GM12878 (cell line): ENCODE data around the gene SIGMAR1. TPM values are rescaled to one million over a fixed set of nuclear protein-coding genes. Genes with fewer than 3 reads are reported as not detected.

Experiments
- ATAC-seq: fragments of 200-7000 bp; cut with Tn5 transposase; 3 replicates; pipeline ENCODE4 v1.9.1; 2020; ENCODE audit warnings: mild to moderate bottlenecking, moderate library complexity
- BruUV-seq: library from RNA; stranded (reverse); fragments of 400-500 nt; replicated peaks from 2 replicates; lab custom pipeline; 2021; lab: Mats Ljungman, UMichigan
- CTCF ChIA-PET: fragments of 300-600 bp; sonication (Branson Sonifier 250); formaldehyde crosslinking; extraction: SDS; loops from one replicate; lab custom pipeline; 2021; ENCODE audit warnings: inconsistent platforms; lab: Yijun Ruan, JAX
- POLR2A ChIA-PET: fragments of 350-600 bp; formaldehyde crosslinking; extraction: SDS; loops from one replicate; lab custom pipeline; 2021; ENCODE audit warnings: inconsistent platforms; lab: Charles Lee
- RAD21 ChIA-PET: fragments of 300-600 bp; sonication (Branson Sonifier 250); formaldehyde crosslinking; loops from one replicate; lab custom pipeline; 2023; ENCODE audit warnings: antibody characterized with exemption; ENCODE audit not compliant: unreplicated experiment; lab: Charles Lee
- SMC1A ChIA-PET: fragments of 300-600 bp; sonication (Branson Sonifier 250); formaldehyde crosslinking; loops from one replicate; lab custom pipeline; 2023; ENCODE audit not compliant: unreplicated experiment, uncharacterized antibody; lab: Charles Lee
- DNase-seq: peaks from one replicate; pipeline ENCODE4 v3.0.0-alpha.2; 2011; ENCODE audit warnings: low read depth, low spot score
- FAIRE-seq: peaks from 3 replicates; lab custom pipeline; 2011; peaks lifted over from hg19 to GRCh38; lab: Jason Lieb, UNC
- H2AFZ ChIP-seq: 2 replicates; pipeline ENCODE4 v1.6.0; 2011; ENCODE audit warnings: low read depth, low read length, control low read depth; ENCODE audit not compliant: control insufficient read depth
- H3K27ac ChIP-seq: 2 replicates; pipeline ENCODE4 v1.5.1; 2011; ENCODE audit warnings: control low read depth; ENCODE audit not compliant: control insufficient read depth, insufficient read depth
- H3K27me3 ChIP-seq, 2 experiments: replicated peaks in 1 of 2; 2 replicates each; pipeline versions ENCODE4 v1.6.0 to v1.6.1; 2011; ENCODE audit warnings: low read length in 1 of 2; ENCODE audit not compliant: control insufficient read depth in 2 of 2, insufficient read depth in 2 of 2
- H3K36me3 ChIP-seq, 2 experiments: 2 replicates each; pipeline ENCODE4 v1.5.1; 2011; ENCODE audit warnings: low read length in 1 of 2; ENCODE audit not compliant: control insufficient read depth in 2 of 2, insufficient read depth in 2 of 2
- H3K4me1 ChIP-seq: 2 replicates; pipeline ENCODE4 v1.6.1; 2011; ENCODE audit warnings: mild to moderate bottlenecking, low read length, moderate library complexity, mixed read lengths; ENCODE audit not compliant: control insufficient read depth, insufficient read depth
- H3K4me2 ChIP-seq: 2 replicates; pipeline ENCODE4 v1.6.0; 2011; ENCODE audit warnings: control low read depth; ENCODE audit not compliant: control insufficient read depth, insufficient read depth
- H3K4me3 ChIP-seq: fragments of 200-600 bp; sonication (generic); 2 replicates; pipeline ENCODE4 v1.5.1; 2016
- H3K79me2 ChIP-seq: 2 replicates; pipeline ENCODE4 v1.6.0; 2011; ENCODE audit warnings: low read length; ENCODE audit not compliant: control insufficient read depth, insufficient read depth
- H3K9ac ChIP-seq: 2 replicates; pipeline ENCODE4 v1.8.0; 2011; ENCODE audit warnings: low read length, control low read depth, mixed read lengths; ENCODE audit not compliant: control insufficient read depth, insufficient read depth
- H3K9me3 ChIP-seq: replicated peaks from 3 replicates; pipeline ENCODE4 v1.5.1; 2011; ENCODE audit warnings: mild to moderate bottlenecking, low read length; ENCODE audit not compliant: control insufficient read depth, insufficient read depth
- H4K20me1 ChIP-seq: 2 replicates; pipeline ENCODE4 v1.6.0; 2011; ENCODE audit not compliant: control insufficient read depth, insufficient read depth
- BCL11A ChIP-seq: IDR thresholded peaks from 2 replicates; pipeline ENCODE4 v1.6.1; 2011; ENCODE audit warnings: low read depth, low read length
- CHD2 ChIP-seq: IDR thresholded peaks from 2 replicates; pipeline ENCODE4 v1.6.1; 2011; ENCODE audit warnings: low read depth, low read length, improper control_type of control experiment, borderline replicate concordance
- CTCF ChIP-seq, 3 experiments: IDR thresholded peaks in 2 of 3; conservative IDR thresholded peaks in 1 of 3; 2 replicates each; pipeline ENCODE4 v1.5.1; 2011; ENCODE audit warnings: low read depth in 3 of 3, low read length in 3 of 3, mild to moderate bottlenecking in 3 of 3, control low read depth in 2 of 3, moderate library complexity in 2 of 3, inconsistent platforms in 1 of 3, mixed read lengths in 1 of 3; ENCODE audit not compliant: control insufficient read depth in 2 of 3, insufficient read depth in 1 of 3; ENCODE audit errors: extremely low read depth in 1 of 3
- EGR1 ChIP-seq, 2 experiments: IDR thresholded peaks; 1 replicate in 1 of 2; 2 replicates in 1 of 2; pipeline ENCODE4 v1.6.1; 2011 to 2012; ENCODE audit warnings: low read depth in 2 of 2, low read length in 2 of 2, borderline replicate concordance in 1 of 2, mild to moderate bottlenecking in 1 of 2, moderate library complexity in 1 of 2
- EZH2 ChIP-seq: IDR thresholded peaks from 2 replicates; pipeline ENCODE4 v1.6.1; 2012; ENCODE audit warnings: low read depth, mild to moderate bottlenecking, control low read depth, inconsistent platforms, low read length, borderline replicate concordance; ENCODE audit not compliant: control insufficient read depth
- GATAD2B ChIP-seq: fragments of 450-650 bp; conservative IDR thresholded peaks from 2 replicates; pipeline ENCODE4 v1.6.1; 2017; ENCODE audit warnings: low read depth, mild to moderate bottlenecking, moderate library complexity
- MYB ChIP-seq: fragments of 150-350 bp; IDR thresholded peaks from 2 replicates; pipeline ENCODE4 v1.6.1; 2014; ENCODE audit warnings: mild to moderate bottlenecking, low read depth, low read length, borderline replicate concordance
- MYC ChIP-seq: IDR thresholded peaks from 2 replicates; pipeline ENCODE4 v1.6.1; 2011; ENCODE audit warnings: mild to moderate bottlenecking, low read length, moderate library complexity, inconsistent platforms; ENCODE audit not compliant: insufficient read depth, insufficient replicate concordance, insufficient read length, severe bottlenecking
- NFYB ChIP-seq: IDR thresholded peaks from 2 replicates; pipeline ENCODE4 v1.6.1; 2011; ENCODE audit warnings: low read depth, mild to moderate bottlenecking, low read length, improper control_type of control experiment, moderate library complexity; ENCODE audit not compliant: insufficient read depth
- SREBF2 ChIP-seq: IDR thresholded peaks from 2 replicates; pipeline ENCODE4 v1.6.1; 2012; ENCODE audit warnings: mild to moderate bottlenecking, low read length
- STAT3 ChIP-seq: IDR thresholded peaks from 2 replicates; pipeline ENCODE4 v1.6.1; 2011; ENCODE audit warnings: low read depth, low read length, improper control_type of control experiment
- SUPT20H ChIP-seq: IDR thresholded peaks from 2 replicates; pipeline ENCODE4 v1.6.1; 2011; ENCODE audit warnings: low read depth, mild to moderate bottlenecking, low read length, moderate library complexity, borderline replicate concordance; ENCODE audit not compliant: control insufficient read depth
- WRNIP1 ChIP-seq: IDR thresholded peaks from 2 replicates; pipeline ENCODE4 v1.6.1; 2011; ENCODE audit warnings: low read depth, low read length, improper control_type of control experiment, borderline replicate concordance
- YY1 ChIP-seq: IDR thresholded peaks from 2 replicates; pipeline ENCODE4 v1.6.1; 2011; ENCODE audit warnings: low read depth, mild to moderate bottlenecking, low read length
- WGBS: methylation state at CpG from one replicate; pipeline ENCODE4 v1.1.6; 2016; ENCODE audit warnings: low lambda C conversion rate; ENCODE audit not compliant: insufficient replicate concordance, insufficient coverage; ENCODE audit errors: missing lambda C conversion rate; 5-methylcytosine and 5-hydroxymethylcytosine counted together
- in situ Hi-C: fragments of 300-500 bp; cut with MboI; formaldehyde crosslinking; loops from 9 replicates; pipeline ENCODE4 v1.14.3; 2018; ENCODE audit warnings: mixed read lengths
- intact Hi-C: fragments of 100-400 bp; cut with micrococcal nuclease; formaldehyde crosslinking; loops from one replicate; pipeline ENCODE4 v1.14.2; 2022; ENCODE audit not compliant: unreplicated experiment
- polyA plus RNA-seq, 11 experiments: library from polyadenylated mRNA; depleted of rRNA in 4 of 11; unstranded in 6 of 11; stranded (reverse) in 5 of 11; fragments of >200 nt; fragmentation: Nextera tagmentation in 4 of 11; fragmentation: Illumina TruSeq in 1 of 11; extraction: Ambion mirVana in 4 of 11; extraction: Trizol in 1 of 11; gene quantifications; 1 replicate in 1 of 11; 2 replicates in 10 of 11; pipeline versions ENCODE4 v1.2.1 to v1.2.3, GENCODE V29; 2011 to 2016; ENCODE audit warnings: inconsistent platforms in 2 of 11, missing spikeins in 2 of 11, low read depth in 1 of 11
- total RNA-seq, 4 experiments: library from RNA; depleted of rRNA in 3 of 4; stranded (reverse); fragments of >200 nt in 3 of 4; fragmentation: Illumina TruSeq in 1 of 4; extraction: Trizol in 1 of 4; gene quantifications; 2 replicates each; pipeline versions ENCODE4 v1.2.1 to v1.2.3, GENCODE V29; 2013 to 2021
- TF ChIP-seq, protein P1 (sequence below): fragments of 450-650 bp; IDR thresholded peaks from 2 replicates; pipeline ENCODE4 v1.6.1; 2018; ENCODE audit warnings: mild to moderate bottlenecking, low read depth, moderate library complexity; ENCODE audit not compliant: partially characterized antibody
- TF ChIP-seq, protein P2 (sequence below): IDR thresholded peaks from 2 replicates; pipeline ENCODE4 v1.6.1; 2012; ENCODE audit warnings: low read depth, low read length, improper control_type of control experiment

SIGMAR1 gene
- total and polyA plus RNA-seq, 10 of the 15 experiments (the other 5 are each of a cell fraction or from before 2014, with no cell fraction given): 7.1 to 133 (median 69.5) TPM

DNA sequence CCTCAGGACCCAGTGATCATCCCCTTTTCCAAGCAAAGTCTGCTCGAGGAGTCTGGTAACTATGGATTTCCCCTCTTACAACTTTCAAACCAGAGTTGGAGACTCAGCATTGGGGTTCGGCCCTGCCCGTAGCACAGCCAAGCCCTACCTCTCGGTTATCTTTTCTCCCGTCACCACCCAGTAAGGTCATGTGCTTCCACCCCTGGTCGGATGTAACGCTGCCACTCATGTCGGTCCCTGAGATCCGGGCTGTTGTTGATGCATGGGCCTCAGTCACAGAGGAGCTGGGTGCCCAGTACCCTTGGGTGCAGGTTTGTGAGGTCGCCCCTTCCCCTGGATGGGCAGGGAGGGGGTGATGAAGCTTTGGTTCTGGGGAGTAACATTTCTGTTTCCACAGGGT, 10.1 kb upstream of the SIGMAR1 start (continued):
- TF ChIP-seq MYB: no peak

DNA sequence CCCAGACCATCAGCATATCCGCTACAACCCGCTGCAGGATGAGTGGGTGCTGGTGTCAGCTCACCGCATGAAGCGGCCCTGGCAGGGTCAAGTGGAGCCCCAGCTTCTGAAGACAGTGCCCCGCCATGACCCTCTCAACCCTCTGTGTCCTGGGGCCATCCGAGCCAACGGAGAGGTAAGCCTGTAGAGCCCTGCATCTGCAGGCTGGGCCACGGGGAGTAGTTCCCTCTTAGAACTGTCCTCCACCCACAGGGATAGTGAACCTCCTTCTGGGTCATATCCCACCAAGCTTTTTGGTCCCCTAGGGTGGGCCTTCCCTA, 9.5 kb upstream of the SIGMAR1 start:
- peak overlapping the region; percentile 74 for H3K4me3 ChIP-seq
- H4K20me1 ChIP-seq: no peaks in the 10 kb centered on the region; the same call in 1 of the 2 replicates
- POLR2A ChIA-PET: interaction anchor here (0.5 to 3.4 kb wide), 3 partner anchors 9 to 405 kb away, joined by 4 to 25 read pairs (median 6); partner anchors contain the start of genes DCTN3 and SIGMAR1
- H3K36me3 ChIP-seq: peaks cover 2 to 13% of the 10 kb centered on the region in 2 experiments; a peak in 3 of 4 replicates
- TF ChIP-seq, protein P1, sequence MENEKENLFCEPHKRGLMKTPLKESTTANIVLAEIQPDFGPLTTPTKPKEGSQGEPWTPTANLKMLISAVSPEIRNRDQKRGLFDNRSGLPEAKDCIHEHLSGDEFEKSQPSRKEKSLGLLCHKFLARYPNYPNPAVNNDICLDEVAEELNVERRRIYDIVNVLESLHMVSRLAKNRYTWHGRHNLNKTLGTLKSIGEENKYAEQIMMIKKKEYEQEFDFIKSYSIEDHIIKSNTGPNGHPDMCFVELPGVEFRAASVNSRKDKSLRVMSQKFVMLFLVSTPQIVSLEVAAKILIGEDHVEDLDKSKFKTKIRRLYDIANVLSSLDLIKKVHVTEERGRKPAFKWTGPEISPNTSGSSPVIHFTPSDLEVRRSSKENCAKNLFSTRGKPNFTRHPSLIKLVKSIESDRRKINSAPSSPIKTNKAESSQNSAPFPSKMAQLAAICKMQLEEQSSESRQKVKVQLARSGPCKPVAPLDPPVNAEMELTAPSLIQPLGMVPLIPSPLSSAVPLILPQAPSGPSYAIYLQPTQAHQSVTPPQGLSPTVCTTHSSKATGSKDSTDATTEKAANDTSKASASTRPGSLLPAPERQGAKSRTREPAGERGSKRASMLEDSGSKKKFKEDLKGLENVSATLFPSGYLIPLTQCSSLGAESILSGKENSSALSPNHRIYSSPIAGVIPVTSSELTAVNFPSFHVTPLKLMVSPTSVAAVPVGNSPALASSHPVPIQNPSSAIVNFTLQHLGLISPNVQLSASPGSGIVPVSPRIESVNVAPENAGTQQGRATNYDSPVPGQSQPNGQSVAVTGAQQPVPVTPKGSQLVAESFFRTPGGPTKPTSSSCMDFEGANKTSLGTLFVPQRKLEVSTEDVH: no peak
- TF ChIP-seq GATAD2B (no peak), YY1 (no peak), SUPT20H (no peak), CHD2 (no peak), EZH2 (no peak), NFYB (no peak), WRNIP1 (no peak), SREBF2 (no peak), BCL11A (no peak), STAT3 (no peak), EGR1 (IDR thresholded peaks at IDR 0.05; ENCODE audit: borderline replicate concordance in 1 of 2, low read depth in 2 of 2, low read length in 2 of 2) (no peak), CTCF (IDR thresholded peaks at IDR 0.05 in 2 of 3, conservative IDR thresholded peaks at IDR 0.05 in 1 of 3; ENCODE audit: control insufficient read depth in 2 of 3, extremely low read depth in 1 of 3, insufficient read depth in 1 of 3, low read depth in 3 of 3, low read length in 3 of 3) (no peak), MYC (no peak)
- TF ChIP-seq, protein P2, sequence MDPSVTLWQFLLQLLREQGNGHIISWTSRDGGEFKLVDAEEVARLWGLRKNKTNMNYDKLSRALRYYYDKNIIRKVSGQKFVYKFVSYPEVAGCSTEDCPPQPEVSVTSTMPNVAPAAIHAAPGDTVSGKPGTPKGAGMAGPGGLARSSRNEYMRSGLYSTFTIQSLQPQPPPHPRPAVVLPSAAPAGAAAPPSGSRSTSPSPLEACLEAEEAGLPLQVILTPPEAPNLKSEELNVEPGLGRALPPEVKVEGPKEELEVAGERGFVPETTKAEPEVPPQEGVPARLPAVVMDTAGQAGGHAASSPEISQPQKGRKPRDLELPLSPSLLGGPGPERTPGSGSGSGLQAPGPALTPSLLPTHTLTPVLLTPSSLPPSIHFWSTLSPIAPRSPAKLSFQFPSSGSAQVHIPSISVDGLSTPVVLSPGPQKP: no peak
- TF ChIP-seq, all 136 proteins: peak for 0
- BruUV-seq: no TSS peak
- WGBS: 0% methylated on average over 8 of the region's 8 CpGs
- Histone ChIP-seq H3K9me3 (no peaks in the 10 kb centered on the region), H3K4me2 (peak overlapping the region; percentile 99), H3K9ac (peak overlapping the region; percentile 92), H3K79me2 (peaks cover 17% of the 10 kb centered on the region), H3K27me3 (no peaks in the 10 kb centered on the region), H3K4me1 (peaks cover 14% of the 10 kb centered on the region), H2AFZ (peak overlapping the region; percentile 99), H3K27ac (peak overlapping the region; percentile 78)
- CTCF ChIA-PET: interaction anchor here (0.6 to 5.9 kb wide), 9 partner anchors 11 to 435 kb away, joined by 3 to 103 read pairs (median 7); partner anchors contain the start of gene SIGMAR1
- FAIRE-seq: no peak
- SMC1A ChIA-PET: interaction anchor here (0.8 to 1.7 kb wide), 6 partner anchors 9 to 18 kb away, joined by 3 to 11 read pairs (median 3); partner anchors contain the start of gene SIGMAR1
- no peak for DNase-seq
- intact Hi-C loops: no loop called here
- no peak for ATAC-seq
- in situ Hi-C loops: no loop called here
- RAD21 ChIA-PET: interaction anchor here (0.5 to 3.0 kb wide), 3 partner anchors 9 to 38 kb away, joined by 3 to 14 read pairs (median 5); partner anchors contain the start of gene SIGMAR1
